ENCODE data around the gene MUSK. TPM values are rescaled to one million over a fixed set of nuclear protein-coding genes. Genes with fewer than 3 reads are reported as not detected.

Gene MUSK
- total and polyA plus RNA-seq, 2 of the 8 experiments (the other 6 are each of a cell fraction or from before 2014, with no cell fraction given) = not detected

DNA sequence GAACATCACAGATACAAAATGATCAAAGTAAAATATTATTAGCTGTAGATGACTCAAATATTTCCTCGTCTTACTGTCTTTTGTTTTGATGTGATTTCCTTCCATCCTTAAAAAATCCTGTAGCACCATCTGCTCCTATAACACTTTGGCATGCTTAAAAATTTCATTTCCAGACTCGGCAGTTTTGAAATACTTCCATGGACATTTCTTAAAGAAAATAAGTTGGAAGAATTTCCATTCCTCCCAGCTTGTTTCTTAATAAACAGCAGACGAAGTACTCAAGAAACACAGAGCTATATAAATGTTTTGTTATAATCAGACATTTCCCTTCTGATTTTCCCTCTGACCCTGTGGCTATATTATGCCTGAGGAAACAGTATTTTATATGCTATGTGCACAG, 47.9 kb upstream of the MUSK start (continued):
- TF ChIP-seq SAP30 (IDR thresholded peaks at IDR 0.05; ENCODE audit: insufficient read depth, insufficient replicate concordance, low read length) (no peak), RFX5 (IDR thresholded peaks at IDR 0.05; ENCODE audit: borderline replicate concordance, low read depth, low read length) (no peak)
